GM23338 (cell line): ENCODE measurements around the gene DLGAP5. TPM values are rescaled to one million over a fixed set of nuclear protein-coding genes. Genes with fewer than 3 reads are reported as not detected.

Source experiments
- ATAC-seq: fragments of 200-7000 bp; cut with Tn5 transposase; 3 replicates; pipeline ENCODE4 v1.9.1; 2020
- DNase-seq: peaks from one replicate; pipeline ENCODE4 v3.0.0-alpha.2; 2015; ENCODE audit warnings: low spot score
- H2AFZ ChIP-seq: fragments of 200-600 bp; sonication (generic); 2 replicates; pipeline ENCODE4 v1.8.0; 2016; ENCODE audit warnings: antibody characterized with exemption, mild to moderate bottlenecking, moderate library complexity
- H3F3A ChIP-seq: fragments of 200-600 bp; sonication (generic); replicated peaks from 2 replicates; pipeline ENCODE4 v1.8.0; 2017; ENCODE audit warnings: antibody characterized with exemption, mixed run types, low read depth
- H3K27ac ChIP-seq: fragments of 200-600 bp; sonication (generic); 2 replicates; pipeline ENCODE4 v1.6.1; 2016; ENCODE audit warnings: low read depth
- H3K27me3 ChIP-seq: fragments of 200-600 bp; sonication (generic); 2 replicates; pipeline ENCODE4 v1.8.0; 2016; ENCODE audit warnings: mild to moderate bottlenecking, mixed run types, moderate library complexity; ENCODE audit not compliant: insufficient read depth
- H3K36me3 ChIP-seq: fragments of 200-600 bp; sonication (generic); 2 replicates; pipeline ENCODE4 v1.8.0; 2016; ENCODE audit warnings: mild to moderate bottlenecking; ENCODE audit not compliant: insufficient read depth
- H3K4me1 ChIP-seq: fragments of 200-600 bp; sonication (generic); 2 replicates; pipeline ENCODE4 v1.8.0; 2016; ENCODE audit warnings: mild to moderate bottlenecking, moderate library complexity; ENCODE audit not compliant: insufficient read depth
- H3K4me2 ChIP-seq: fragments of 200-600 bp; sonication (generic); 2 replicates; pipeline ENCODE4 v1.7.1; 2017; ENCODE audit warnings: mixed run types
- H3K4me3 ChIP-seq: fragments of 200-600 bp; sonication (generic); 2 replicates; pipeline ENCODE4 v1.6.1; 2016; ENCODE audit warnings: mixed run types
- H3K79me2 ChIP-seq: fragments of 200-600 bp; sonication (generic); replicated peaks from 2 replicates; pipeline ENCODE4 v1.8.0; 2017; ENCODE audit warnings: mild to moderate bottlenecking; ENCODE audit not compliant: insufficient read depth
- H3K9me2 ChIP-seq: fragments of 200-600 bp; sonication (generic); 2 replicates; pipeline ENCODE4 v1.8.0; 2017; ENCODE audit not compliant: insufficient read depth
- H4K20me1 ChIP-seq: fragments of 200-600 bp; sonication (generic); replicated peaks from 2 replicates; pipeline ENCODE4 v1.8.0; 2017; ENCODE audit warnings: mild to moderate bottlenecking; ENCODE audit not compliant: insufficient read depth
- H3K27ac Mint-ChIP-seq: 2 replicates; pipeline ENCODE4 v1.8.0; 2020; ENCODE audit warnings: inconsistent platforms, mild to moderate bottlenecking, moderate library complexity, mixed read lengths
- H3K27me3 Mint-ChIP-seq: 3 replicates; pipeline ENCODE4 v1.8.0; 2022; ENCODE audit warnings: low read depth, mild to moderate bottlenecking, moderate library complexity, mixed read lengths, inconsistent platforms; ENCODE audit not compliant: insufficient read depth, poor library complexity
- H3K36me3 Mint-ChIP-seq: 3 replicates; pipeline ENCODE4 v1.8.0; 2021; ENCODE audit warnings: low read depth, mild to moderate bottlenecking, inconsistent platforms, moderate library complexity, mixed read lengths
- H3K4me1 Mint-ChIP-seq: 3 replicates; pipeline ENCODE4 v1.8.0; 2020; ENCODE audit warnings: mild to moderate bottlenecking, inconsistent platforms, mixed read lengths
- H3K4me3 Mint-ChIP-seq: 3 replicates; pipeline ENCODE4 v1.8.0; 2021; ENCODE audit warnings: moderate library complexity, mild to moderate bottlenecking, inconsistent platforms, mixed read lengths
- H3K9me3 Mint-ChIP-seq: 3 replicates; pipeline ENCODE4 v1.8.0; 2020; ENCODE audit warnings: moderate library complexity, mild to moderate bottlenecking, inconsistent platforms, mixed read lengths
- CREB1 ChIP-seq: fragments of 250-450 bp; sonication (Bioruptor Pico); IDR thresholded peaks from 2 replicates; pipeline ENCODE4 v1.5.0; 2020; ENCODE audit warnings: low read depth, mild to moderate bottlenecking, moderate library complexity
- EZH2 ChIP-seq: fragments of 200-600 bp; sonication (generic); IDR thresholded peaks from one replicate; pipeline ENCODE4 v1.8.0; 2017; ENCODE audit warnings: antibody characterized with exemption, mild to moderate bottlenecking, low read depth; ENCODE audit not compliant: unreplicated experiment
- EZH2phosphoT487 ChIP-seq: fragments of 200-600 bp; sonication (generic); IDR thresholded peaks from one replicate; pipeline ENCODE4 v1.8.1; 2018; ENCODE audit warnings: antibody characterized with exemption; ENCODE audit not compliant: unreplicated experiment
- NANOG ChIP-seq: IDR thresholded peaks from 2 replicates; pipeline ENCODE4 v1.6.1; 2016; ENCODE audit warnings: antibody characterized with exemption, borderline replicate concordance
- STAT1 ChIP-seq: IDR thresholded peaks from one replicate; pipeline ENCODE4 v1.6.1; 2016; ENCODE audit warnings: antibody characterized with exemption; ENCODE audit not compliant: unreplicated experiment
- ZNF114 ChIP-seq: fragments of 250-450 bp; sonication (Bioruptor Pico); IDR thresholded peaks from 2 replicates; pipeline ENCODE4 v1.5.0; 2020; ENCODE audit warnings: mild to moderate bottlenecking, moderate library complexity
- ZNF331 ChIP-seq: fragments of 250-450 bp; sonication (Bioruptor Pico); IDR thresholded peaks from 2 replicates; pipeline ENCODE4 v1.5.0; 2020; ENCODE audit warnings: low read depth, mild to moderate bottlenecking, moderate library complexity
- polyA plus RNA-seq: library from polyadenylated mRNA; unstranded; fragments of >200 nt; fragmentation: Nextera tagmentation; extraction: Ambion mirVana; gene quantifications from 2 replicates; pipeline ENCODE4 v1.2.1, GENCODE V29; 2016
- total RNA-seq: library from RNA; depleted of rRNA; stranded (reverse); fragments of >200 nt; shearing (Covaris generic); gene quantifications from 2 replicates; pipeline ENCODE4 v1.2.3, GENCODE V29; 2014
- TF ChIP-seq, protein P1 (sequence below): IDR thresholded peaks from one replicate; pipeline ENCODE4 v1.6.1; 2018; ENCODE audit warnings: antibody characterized with exemption; ENCODE audit not compliant: unreplicated experiment
- TF ChIP-seq, protein P2 (sequence below): fragments of 250-450 bp; sonication (Bioruptor Pico); IDR thresholded peaks from 2 replicates; pipeline ENCODE4 v1.5.0; 2020; ENCODE audit warnings: mild to moderate bottlenecking, moderate library complexity

DLGAP5 gene
- total and polyA plus RNA-seq, 2 experiments from 2014 or later, result 110 to 117 TPM

DNA sequence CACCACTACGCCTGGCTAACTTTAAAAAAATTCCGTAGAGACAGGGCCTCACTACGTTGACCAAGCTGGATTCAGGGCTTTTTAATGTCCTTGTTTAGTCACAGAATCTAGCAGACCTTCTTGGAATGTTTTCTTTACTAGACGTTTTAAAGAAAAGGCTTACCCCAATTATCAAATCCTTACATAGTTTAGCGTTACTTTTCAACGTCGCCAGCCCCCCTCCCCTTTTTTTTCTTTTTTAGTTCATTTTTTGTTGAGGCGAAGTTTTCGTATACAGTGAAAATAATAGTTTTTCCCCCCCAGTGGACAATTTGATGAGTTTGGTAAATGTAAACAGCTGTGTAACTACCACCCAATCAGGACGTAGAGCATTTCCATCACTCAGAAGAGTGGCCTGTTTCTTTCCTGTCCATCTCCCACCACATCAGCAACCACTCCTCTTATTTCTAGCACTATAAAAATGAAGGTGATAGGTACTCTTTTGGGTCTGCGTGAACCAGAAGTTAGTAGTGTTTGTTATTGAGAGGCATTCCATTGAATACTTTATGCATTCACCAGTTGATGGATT, 753 bp upstream of the DLGAP5 start (continued):
- TF ChIP-seq, protein P1, sequence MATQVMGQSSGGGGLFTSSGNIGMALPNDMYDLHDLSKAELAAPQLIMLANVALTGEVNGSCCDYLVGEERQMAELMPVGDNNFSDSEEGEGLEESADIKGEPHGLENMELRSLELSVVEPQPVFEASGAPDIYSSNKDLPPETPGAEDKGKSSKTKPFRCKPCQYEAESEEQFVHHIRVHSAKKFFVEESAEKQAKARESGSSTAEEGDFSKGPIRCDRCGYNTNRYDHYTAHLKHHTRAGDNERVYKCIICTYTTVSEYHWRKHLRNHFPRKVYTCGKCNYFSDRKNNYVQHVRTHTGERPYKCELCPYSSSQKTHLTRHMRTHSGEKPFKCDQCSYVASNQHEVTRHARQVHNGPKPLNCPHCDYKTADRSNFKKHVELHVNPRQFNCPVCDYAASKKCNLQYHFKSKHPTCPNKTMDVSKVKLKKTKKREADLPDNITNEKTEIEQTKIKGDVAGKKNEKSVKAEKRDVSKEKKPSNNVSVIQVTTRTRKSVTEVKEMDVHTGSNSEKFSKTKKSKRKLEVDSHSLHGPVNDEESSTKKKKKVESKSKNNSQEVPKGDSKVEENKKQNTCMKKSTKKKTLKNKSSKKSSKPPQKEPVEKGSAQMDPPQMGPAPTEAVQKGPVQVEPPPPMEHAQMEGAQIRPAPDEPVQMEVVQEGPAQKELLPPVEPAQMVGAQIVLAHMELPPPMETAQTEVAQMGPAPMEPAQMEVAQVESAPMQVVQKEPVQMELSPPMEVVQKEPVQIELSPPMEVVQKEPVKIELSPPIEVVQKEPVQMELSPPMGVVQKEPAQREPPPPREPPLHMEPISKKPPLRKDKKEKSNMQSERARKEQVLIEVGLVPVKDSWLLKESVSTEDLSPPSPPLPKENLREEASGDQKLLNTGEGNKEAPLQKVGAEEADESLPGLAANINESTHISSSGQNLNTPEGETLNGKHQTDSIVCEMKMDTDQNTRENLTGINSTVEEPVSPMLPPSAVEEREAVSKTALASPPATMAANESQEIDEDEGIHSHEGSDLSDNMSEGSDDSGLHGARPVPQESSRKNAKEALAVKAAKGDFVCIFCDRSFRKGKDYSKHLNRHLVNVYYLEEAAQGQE, result no peak
- no peak for TF ChIP-seq EZH2

DNA sequence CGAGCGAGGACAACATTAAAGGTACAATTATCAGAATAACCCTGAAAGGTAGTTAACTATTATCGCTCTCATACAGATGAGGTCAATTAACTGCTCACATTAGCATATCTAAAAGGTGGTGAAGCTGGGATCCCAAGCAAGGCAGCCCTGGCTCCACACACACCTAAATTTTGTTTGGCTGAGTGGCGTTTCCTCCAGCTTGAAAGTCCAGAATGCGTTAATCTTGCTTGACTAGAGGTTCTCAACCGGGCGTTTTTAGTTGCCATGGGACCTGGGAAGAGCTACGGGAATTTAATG, 531 bp downstream of the DLGAP5 start:
- H3K4me1 ChIP-seq, result peaks cover 17% of the 10 kb centered on the region; the same call in 1 of the 2 replicates
- TF ChIP-seq EZH2phosphoT487, result no peak
- no peak for TF ChIP-seq STAT1
- TF ChIP-seq, protein P1, result no peak
- TF ChIP-seq ZNF114 (CRISPR knock-in tag), result no peak
- TF ChIP-seq ZNF331 (CRISPR knock-in tag), result no peak
- TF ChIP-seq, protein P2, sequence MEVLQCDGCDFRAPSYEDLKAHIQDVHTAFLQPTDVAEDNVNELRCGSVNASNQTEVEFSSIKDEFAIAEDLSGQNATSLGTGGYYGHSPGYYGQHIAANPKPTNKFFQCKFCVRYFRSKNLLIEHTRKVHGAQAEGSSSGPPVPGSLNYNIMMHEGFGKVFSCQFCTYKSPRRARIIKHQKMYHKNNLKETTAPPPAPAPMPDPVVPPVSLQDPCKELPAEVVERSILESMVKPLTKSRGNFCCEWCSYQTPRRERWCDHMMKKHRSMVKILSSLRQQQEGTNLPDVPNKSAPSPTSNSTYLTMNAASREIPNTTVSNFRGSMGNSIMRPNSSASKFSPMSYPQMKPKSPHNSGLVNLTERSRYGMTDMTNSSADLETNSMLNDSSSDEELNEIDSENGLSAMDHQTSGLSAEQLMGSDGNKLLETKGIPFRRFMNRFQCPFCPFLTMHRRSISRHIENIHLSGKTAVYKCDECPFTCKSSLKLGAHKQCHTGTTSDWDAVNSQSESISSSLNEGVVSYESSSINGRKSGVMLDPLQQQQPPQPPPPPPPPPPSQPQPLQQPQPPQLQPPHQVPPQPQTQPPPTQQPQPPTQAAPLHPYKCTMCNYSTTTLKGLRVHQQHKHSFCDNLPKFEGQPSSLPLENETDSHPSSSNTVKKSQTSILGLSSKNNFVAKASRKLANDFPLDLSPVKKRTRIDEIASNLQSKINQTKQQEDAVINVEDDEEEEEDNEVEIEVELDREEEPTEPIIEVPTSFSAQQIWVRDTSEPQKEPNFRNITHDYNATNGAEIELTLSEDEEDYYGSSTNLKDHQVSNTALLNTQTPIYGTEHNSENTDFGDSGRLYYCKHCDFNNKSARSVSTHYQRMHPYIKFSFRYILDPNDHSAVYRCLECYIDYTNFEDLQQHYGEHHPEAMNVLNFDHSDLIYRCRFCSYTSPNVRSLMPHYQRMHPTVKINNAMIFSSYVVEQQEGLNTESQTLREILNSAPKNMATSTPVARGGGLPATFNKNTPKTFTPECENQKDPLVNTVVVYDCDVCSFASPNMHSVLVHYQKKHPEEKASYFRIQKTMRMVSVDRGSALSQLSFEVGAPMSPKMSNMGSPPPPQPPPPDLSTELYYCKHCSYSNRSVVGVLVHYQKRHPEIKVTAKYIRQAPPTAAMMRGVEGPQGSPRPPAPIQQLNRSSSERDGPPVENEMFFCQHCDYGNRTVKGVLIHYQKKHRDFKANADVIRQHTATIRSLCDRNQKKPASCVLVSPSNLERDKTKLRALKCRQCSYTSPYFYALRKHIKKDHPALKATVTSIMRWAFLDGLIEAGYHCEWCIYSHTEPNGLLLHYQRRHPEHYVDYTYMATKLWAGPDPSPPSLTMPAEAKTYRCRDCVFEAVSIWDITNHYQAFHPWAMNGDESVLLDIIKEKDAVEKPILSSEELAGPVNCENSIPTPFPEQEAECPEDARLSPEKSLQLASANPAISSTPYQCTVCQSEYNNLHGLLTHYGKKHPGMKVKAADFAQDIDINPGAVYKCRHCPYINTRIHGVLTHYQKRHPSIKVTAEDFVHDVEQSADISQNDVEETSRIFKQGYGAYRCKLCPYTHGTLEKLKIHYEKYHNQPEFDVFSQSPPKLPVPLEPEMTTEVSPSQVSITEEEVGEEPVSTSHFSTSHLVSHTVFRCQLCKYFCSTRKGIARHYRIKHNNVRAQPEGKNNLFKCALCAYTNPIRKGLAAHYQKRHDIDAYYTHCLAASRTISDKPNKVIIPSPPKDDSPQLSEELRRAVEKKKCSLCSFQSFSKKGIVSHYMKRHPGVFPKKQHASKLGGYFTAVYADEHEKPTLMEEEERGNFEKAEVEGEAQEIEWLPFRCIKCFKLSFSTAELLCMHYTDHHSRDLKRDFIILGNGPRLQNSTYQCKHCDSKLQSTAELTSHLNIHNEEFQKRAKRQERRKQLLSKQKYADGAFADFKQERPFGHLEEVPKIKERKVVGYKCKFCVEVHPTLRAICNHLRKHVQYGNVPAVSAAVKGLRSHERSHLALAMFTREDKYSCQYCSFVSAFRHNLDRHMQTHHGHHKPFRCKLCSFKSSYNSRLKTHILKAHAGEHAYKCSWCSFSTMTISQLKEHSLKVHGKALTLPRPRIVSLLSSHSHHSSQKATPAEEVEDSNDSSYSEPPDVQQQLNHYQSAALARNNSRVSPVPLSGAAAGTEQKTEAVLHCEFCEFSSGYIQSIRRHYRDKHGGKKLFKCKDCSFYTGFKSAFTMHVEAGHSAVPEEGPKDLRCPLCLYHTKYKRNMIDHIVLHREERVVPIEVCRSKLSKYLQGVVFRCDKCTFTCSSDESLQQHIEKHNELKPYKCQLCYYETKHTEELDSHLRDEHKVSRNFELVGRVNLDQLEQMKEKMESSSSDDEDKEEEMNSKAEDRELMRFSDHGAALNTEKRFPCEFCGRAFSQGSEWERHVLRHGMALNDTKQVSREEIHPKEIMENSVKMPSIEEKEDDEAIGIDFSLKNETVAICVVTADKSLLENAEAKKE, result no peak
- no peak for TF ChIP-seq CREB1 (CRISPR knock-in tag)
- TF ChIP-seq NANOG, result no peak

More for the DNA sequence above, 531 bp downstream of the DLGAP5 start:
- no peak for DNase-seq
- H3K27ac ChIP-seq, result peak overlapping the region; percentile 82
- H3K4me2 ChIP-seq, result peak overlapping the region; percentile 88
- no peaks in the 10 kb centered on the region for H3K9me2 ChIP-seq
- peak overlapping the region; percentile 97 for H3K27ac Mint-ChIP-seq
- no peaks in the 10 kb centered on the region for H3F3A ChIP-seq
- peaks cover 18% of the 10 kb centered on the region for H3K4me1 Mint-ChIP-seq
- peaks cover 11% of the 10 kb centered on the region; the same call in 1 of the 2 replicates for H4K20me1 ChIP-seq
- peak overlapping the region; percentile 98 for H3K4me3 Mint-ChIP-seq
- peak; percentile 6 for ATAC-seq
- H3K9me3 Mint-ChIP-seq, result peaks cover 2% of the 10 kb centered on the region; the same call in 1 of the 3 replicates
- H3K27me3 Mint-ChIP-seq, result peaks cover 6% of the 10 kb centered on the region
- H3K36me3 Mint-ChIP-seq, result peaks cover 28% of the 10 kb centered on the region
- H3K79me2 ChIP-seq, result peaks cover 52% of the 10 kb centered on the region
- peaks cover 9% of the 10 kb centered on the region; the same call in 1 of the 2 replicates for H3K36me3 ChIP-seq
- peak overlapping the region; percentile 81 for H3K4me3 ChIP-seq
- no peaks in the 10 kb centered on the region for H3K27me3 ChIP-seq
- no peak overlapping the region; the same call in 1 of the 2 replicates for H2AFZ ChIP-seq
